Adipose tissue (tissue), 3 donors: ENCODE measurements around the gene FOS. TPM values are rescaled to one million over a fixed set of nuclear protein-coding genes. Genes with fewer than 3 reads are reported as not detected.

ENCODE experiments used
- H3K27ac ChIP-seq: one replicate; pipeline ENCODE4 v1.5.1; 2013; ENCODE audit warnings: low read depth, low read length
- WGBS, 3 donors: extraction: QIAGEN DNeasy Blood & Tissue Kit; methylation state at CpG; one replicate each; pipeline ENCODE4 v1.1.7; 2013; 5-methylcytosine and 5-hydroxymethylcytosine counted together
- polyA plus RNA-seq, 3 donors: library from polyadenylated mRNA; stranded (reverse); fragments of 200-250 nt; gene quantifications; one replicate each; pipeline ENCODE4 v1.2.3, GENCODE V29; 2013
- donor health status: healthy with polysubstance abuse.
- donor health status: Bipolar disorder and iron deficiency.
- donor health status: healthy.

FOS gene
- polyA plus RNA-seq, 3 donors = 170 to 1,921 (median 1,284) TPM

GRCh38 chr14:75285331-75285730 lies 6.7 kb downstream of the FOS start:
- no peak overlapping the region for H3K27ac ChIP-seq

- 39 to 72% (median 49%) methylated on average over 5 of the region's 5 CpGs for WGBS, 3 donors
- H3K27ac ChIP-seq = no peak overlapping the region
These were observed 7.7 kb downstream of the FOS start for GRCh38 chr14:75286313-75286712.

GRCh38 chr14:75289840-75290388 lies 11.3 kb downstream of the FOS start:
- 81 to 90% (median 88%) methylated on average over 3 of the region's 3 CpGs for WGBS, 3 donors

GRCh38 chr14:75290851-75291250 lies 12.2 kb downstream of the FOS start:
- H3K27ac ChIP-seq = no peak overlapping the region
- 84 to 89% (median 88%) methylated on average over 3 of the region's 3 CpGs for WGBS, 3 donors

More at GRCh38 chr14:75289840-75290388, 11.3 kb downstream of the FOS start:
- no peak overlapping the region for H3K27ac ChIP-seq

- WGBS, 3 donors = 77 to 93% (median 93%) methylated on average over 5 of the region's 5 CpGs
- H3K27ac ChIP-seq = no peak overlapping the region
These were observed 12.7 kb downstream of the FOS start for GRCh38 chr14:75291331-75291730.

- no peak overlapping the region for H3K27ac ChIP-seq
- WGBS, 3 donors = 82 to 89% (median 86%) methylated on average over 9 of the region's 9 CpGs
These were observed 13.5 kb downstream of the FOS start for GRCh38 chr14:75292101-75292563.

GRCh38 chr14:75292886-75293285 lies 14.3 kb downstream of the FOS start:
- 94 to 98% (median 95%) methylated on average over 7 of the region's 7 CpGs for WGBS, 3 donors
- H3K27ac ChIP-seq = no peak overlapping the region

- 0 to 1% (median 1%) methylated on average over 51 to 59 of the region's 59 CpGs for WGBS, 3 donors
These were observed 15.5 kb downstream of the FOS start for GRCh38 chr14:75293920-75294648.

GRCh38 chr14:75294649-75295033 lies 16.0 kb downstream of the FOS start:
- H3K27ac ChIP-seq = peak overlapping the region; percentile 84
- 0 to 1% (median 1%) methylated on average over 9 of the region's 9 CpGs for WGBS, 3 donors

More at GRCh38 chr14:75293920-75294648, 15.5 kb downstream of the FOS start:
- H3K27ac ChIP-seq = peak overlapping the region; percentile 84

GRCh38 chr14:75295061-75295461 lies 16.4 kb downstream of the FOS start:
- 1 to 3% (median 2%) methylated on average over 15 to 18 of the region's 18 CpGs for WGBS, 3 donors
- H3K27ac ChIP-seq = peak overlapping the region; percentile 84

GRCh38 chr14:75295491-75296345 lies 17.1 kb downstream of the FOS start:
- 4 to 5% (median 4%) methylated on average over 19 of the region's 19 CpGs for WGBS, 3 donors
- peak overlapping the region; percentile 57 for H3K27ac ChIP-seq

GRCh38 chr14:75297411-75298040 lies 18.9 kb downstream of the FOS start:
- WGBS, 3 donors = 89 to 98% (median 90%) methylated on average over 10 of the region's 10 CpGs
- no peak overlapping the region for H3K27ac ChIP-seq

- WGBS, 3 donors = 43 to 71% (median 45%) methylated on average over 9 of the region's 9 CpGs
- H3K27ac ChIP-seq = peak overlapping the region; percentile 44
These were observed 19.7 kb downstream of the FOS start for GRCh38 chr14:75298187-75298965.

GRCh38 chr14:75299059-75299458 lies 20.4 kb downstream of the FOS start:
- H3K27ac ChIP-seq = peak overlapping the region; percentile 44
- 26 to 69% (median 27%) methylated on average over 8 of the region's 8 CpGs for WGBS, 3 donors

GRCh38 chr14:75299576-75299975 lies 20.9 kb downstream of the FOS start:
- 3 to 13% (median 9%) methylated on average over 1 of the region's 1 CpG for WGBS, 3 donors
- no peak overlapping the region for H3K27ac ChIP-seq

GRCh38 chr14:75301666-75302325 lies 23.2 kb downstream of the FOS start:
- no peak overlapping the region for H3K27ac ChIP-seq
- WGBS, 3 donors = 41 to 64% (median 50%) methylated on average over 9 of the region's 9 CpGs

- WGBS, 3 donors = 20 to 24% (median 22%) methylated on average over 15 of the region's 15 CpGs
- no peak overlapping the region for H3K27ac ChIP-seq
These were observed 24.8 kb downstream of the FOS start for GRCh38 chr14:75303381-75303789.
